Measurements from ENCODE around the gene RABGAP1L. TPM values are rescaled to one million over a fixed set of nuclear protein-coding genes. Genes with fewer than 3 reads are reported as not detected.
"Not testable (repeated sequence)": the region's sequence is repeated elsewhere in the genome, so short reads cannot be mapped to it uniquely, and the experiment has no call there.

RABGAP1L gene
- 31.2 and 32.0 TPM in 2 replicates for total RNA-seq (2014; rRNA removed; shearing (Covaris generic))
- polyA plus RNA-seq (2015; cell fraction: cytosol; rRNA removed), result 12.0 and 18.7 TPM in 2 replicates
- 14.2 and 20.5 TPM in 2 replicates for polyA plus RNA-seq (2015; cell fraction: nucleus; rRNA removed)

DNA sequence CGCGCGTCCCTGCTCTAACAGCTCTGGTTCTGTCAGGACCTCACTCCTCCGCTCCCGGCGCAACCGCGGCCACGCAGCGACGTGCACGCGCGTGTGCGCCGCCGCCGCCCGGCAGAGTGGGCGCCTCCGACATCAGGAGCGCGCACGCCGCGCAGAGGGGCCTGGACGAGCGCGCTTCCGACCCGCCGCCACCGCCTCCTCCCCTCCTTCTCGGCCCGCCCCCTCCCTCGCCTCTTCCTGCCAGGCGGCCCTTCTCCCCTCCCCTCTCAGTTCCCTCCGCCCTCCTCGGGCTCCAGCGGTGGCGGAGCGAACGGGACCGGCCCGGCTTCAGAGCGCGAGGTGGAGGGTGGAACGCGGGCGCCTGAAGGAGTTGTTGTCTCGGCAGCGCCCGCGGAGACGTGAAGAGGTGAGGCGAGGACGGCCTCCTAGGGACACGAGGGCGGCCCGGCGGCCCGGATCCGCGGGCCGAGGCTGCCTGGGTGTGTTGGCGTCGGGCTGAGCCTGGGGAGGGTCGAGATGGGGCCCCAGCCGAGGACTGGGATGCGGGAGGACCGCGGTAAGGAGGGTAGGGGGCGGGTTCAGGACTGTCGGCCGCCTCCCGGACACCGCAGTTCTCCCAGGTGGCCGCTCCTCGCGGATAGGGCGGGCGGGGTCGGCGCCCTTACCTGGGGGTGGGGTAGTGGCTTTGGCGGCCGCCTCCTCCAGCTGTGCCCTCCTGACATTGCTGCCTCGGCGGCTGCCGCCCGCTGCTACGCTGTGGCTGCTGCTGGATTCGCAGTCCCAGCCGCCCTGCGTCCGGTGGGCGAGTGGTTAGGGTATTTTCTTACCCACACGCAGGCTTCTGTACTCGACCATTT lies at the start of gene RABGAP1L:
Gene RABGAP1L, plus strand, starts transcription at position 269 of the 857 bp plus-strand sequence.
- DNase-seq (ENCODE audit: low read depth, low spot score), result peak; percentile 92
- in situ Hi-C loops (cut with HindIII; ENCODE audit: low pct_unique_long_range_greater_than_20kb, low sequenced_read_pairs), result no loop called here

DNA sequence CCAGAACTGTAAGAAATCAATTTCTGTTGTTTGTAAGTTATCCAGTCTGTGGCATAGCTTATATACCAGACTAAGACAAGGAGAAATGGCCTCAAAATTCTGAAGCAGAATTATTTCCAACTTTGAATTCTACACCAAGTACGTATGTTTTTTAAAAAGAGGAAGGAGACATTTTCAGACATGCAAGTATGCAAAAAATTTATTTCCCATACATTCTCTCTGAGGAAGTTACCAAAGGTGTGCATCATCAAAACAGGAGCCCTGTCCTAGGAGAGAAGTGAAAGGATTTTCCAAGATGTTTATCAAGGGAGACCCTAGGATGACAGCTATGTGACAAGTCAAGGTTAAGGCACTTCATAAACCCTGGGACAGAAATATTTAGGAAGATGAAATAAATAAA lies 49.3 kb upstream of the RABGAP1L start:
- in situ Hi-C loops (cut with HindIII; ENCODE audit: low pct_unique_long_range_greater_than_20kb, low sequenced_read_pairs), result no loop called here
- no peak for DNase-seq (ENCODE audit: low read depth, low spot score)

DNA sequence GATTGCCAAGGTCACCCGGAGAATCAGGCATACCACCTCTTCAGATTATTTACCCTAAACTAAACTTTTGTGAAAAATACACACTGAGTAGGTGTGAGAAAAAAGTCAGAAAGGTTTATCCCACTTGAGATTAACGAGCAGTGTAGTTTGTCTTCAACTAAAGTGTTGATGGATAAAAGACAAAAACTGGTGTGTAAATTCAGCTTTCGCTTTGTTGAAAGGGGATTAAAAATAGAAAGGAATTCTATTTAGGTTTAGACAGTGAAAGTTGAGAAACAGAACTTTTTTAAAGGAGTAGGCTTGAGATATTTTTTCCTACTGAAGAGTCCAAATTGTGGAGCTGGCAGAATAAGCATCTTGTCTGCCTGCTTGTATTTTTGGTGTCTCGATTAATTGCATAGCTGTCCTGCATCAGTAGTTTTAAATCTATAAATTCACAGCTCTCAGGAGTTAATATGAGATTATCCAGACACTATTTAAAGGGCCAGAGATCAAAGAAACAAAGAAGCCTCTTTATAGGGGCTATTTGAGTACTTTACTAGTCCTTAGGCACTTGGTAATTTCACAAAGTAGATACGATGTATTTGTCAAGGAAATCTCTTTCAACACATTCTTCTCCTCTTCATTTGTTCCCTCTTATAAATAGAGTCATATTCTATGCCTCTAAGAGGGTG lies 46.7 kb upstream of the RABGAP1L start:
- no peak for DNase-seq (ENCODE audit: low read depth, low spot score)
- in situ Hi-C loops (cut with HindIII; ENCODE audit: low pct_unique_long_range_greater_than_20kb, low sequenced_read_pairs), result no loop called here

DNA sequence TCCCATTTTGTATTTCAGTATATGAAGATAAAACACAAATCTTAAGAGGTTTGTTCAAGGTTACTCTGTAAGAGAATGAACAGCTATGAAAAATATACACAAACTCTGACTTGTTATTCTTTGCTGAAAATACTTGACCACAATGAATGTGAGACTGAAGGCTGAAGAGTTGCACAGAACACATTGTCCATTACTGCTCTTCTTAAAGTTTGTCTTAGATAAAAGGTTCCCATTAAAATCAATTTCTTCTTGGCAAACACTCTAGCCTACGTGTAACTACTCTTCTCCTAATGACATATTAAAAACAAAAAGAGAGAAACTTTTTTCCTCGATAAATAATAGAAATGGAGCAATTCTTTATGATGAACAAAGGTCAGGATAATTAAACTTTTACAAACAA lies 45.2 kb upstream of the RABGAP1L start:
- no peak for DNase-seq (ENCODE audit: low read depth, low spot score)
- in situ Hi-C loops (cut with HindIII; ENCODE audit: low pct_unique_long_range_greater_than_20kb, low sequenced_read_pairs), result no loop called here

DNA sequence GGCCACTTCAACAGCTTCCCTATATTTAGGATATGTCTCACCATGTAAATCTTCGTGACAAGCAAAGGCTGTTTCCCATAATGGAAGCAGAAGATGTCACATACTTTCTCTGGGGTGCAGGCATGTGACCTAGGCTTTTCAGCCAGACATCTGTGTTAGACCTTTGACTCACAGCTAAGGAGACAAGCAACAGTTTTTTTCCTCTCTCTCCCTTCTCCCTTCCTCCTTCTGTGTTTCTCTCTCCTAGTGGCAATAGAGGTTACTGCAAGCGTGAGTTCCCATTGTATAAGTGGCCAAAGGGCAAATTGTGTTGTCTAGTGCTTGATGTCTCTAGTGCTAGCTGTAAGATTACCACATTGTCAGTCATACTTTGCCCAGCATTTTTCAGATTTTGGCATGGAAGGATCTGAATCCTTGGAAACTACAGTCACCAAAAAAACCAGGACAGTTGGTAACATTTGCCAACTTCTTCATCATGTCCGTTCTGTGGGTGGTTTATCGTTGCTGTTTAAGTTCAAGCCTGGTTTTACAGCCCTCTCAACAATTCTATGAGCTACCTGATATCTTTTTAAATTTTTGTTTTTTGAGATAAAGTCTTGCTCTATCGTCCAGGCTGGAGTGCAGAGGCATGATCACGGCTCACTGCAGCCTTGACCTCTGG lies 44.4 kb upstream of the RABGAP1L start:
- DNase-seq (ENCODE audit: low read depth, low spot score), result peak; percentile 92
- in situ Hi-C loops (cut with HindIII; ENCODE audit: low pct_unique_long_range_greater_than_20kb, low sequenced_read_pairs), result no loop called here

- DNase-seq (ENCODE audit: low read depth, low spot score), result peak; percentile 82
- in situ Hi-C loops (cut with HindIII; ENCODE audit: low pct_unique_long_range_greater_than_20kb, low sequenced_read_pairs), result no loop called here
These were observed 43.3 kb upstream of the RABGAP1L start for GRCh38 chr1:174116042-174116441.

DNA sequence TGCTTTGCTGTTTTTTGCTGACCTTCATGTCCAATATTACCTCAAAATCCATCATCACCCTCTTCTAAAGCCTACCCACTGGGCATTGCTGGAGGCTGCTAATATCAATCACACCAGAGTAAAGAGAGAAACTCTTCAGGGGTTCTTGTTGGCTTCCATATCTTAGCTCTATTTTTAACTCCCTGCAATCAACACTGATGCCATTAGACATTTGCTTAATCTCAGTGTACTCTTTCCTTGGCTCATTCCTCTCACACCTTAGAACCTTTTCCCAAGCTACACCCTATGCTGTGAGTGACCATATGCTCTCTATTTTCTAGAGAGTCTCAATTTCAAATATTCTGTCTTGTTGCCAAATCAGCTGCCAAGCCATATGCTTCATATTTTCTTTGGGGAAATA lies 40.6 kb upstream of the RABGAP1L start:
- in situ Hi-C loops (cut with HindIII; ENCODE audit: low pct_unique_long_range_greater_than_20kb, low sequenced_read_pairs), result no loop called here
- no peak for DNase-seq (ENCODE audit: low read depth, low spot score)

DNA sequence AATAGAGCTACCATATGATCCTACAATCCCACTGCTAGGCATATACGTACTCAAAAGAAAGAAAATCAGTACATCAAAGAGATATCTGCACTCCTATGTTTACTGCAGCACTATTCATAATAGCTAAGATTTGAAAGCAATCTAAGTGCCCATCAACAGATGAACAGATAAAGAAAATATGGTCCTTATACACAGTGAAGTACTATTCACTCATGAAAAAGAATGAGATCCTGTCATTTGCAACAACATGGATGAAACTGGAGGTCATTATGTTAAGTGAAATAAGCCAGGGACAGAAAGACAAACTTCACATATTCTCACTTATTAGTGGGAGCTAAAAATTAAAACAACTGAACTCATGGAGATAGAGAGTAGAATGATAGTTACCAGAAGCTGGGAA lies 37.0 kb upstream of the RABGAP1L start:
- DNase-seq (ENCODE audit: low read depth, low spot score); in situ Hi-C loops (cut with HindIII; ENCODE audit: low pct_unique_long_range_greater_than_20kb, low sequenced_read_pairs): not testable (repeated sequence)

- no peak for DNase-seq (ENCODE audit: low read depth, low spot score)
- in situ Hi-C loops (cut with HindIII; ENCODE audit: low pct_unique_long_range_greater_than_20kb, low sequenced_read_pairs), result no loop called here
These were observed 35.5 kb upstream of the RABGAP1L start for GRCh38 chr1:174123843-174124242.

- in situ Hi-C loops (cut with HindIII; ENCODE audit: low pct_unique_long_range_greater_than_20kb, low sequenced_read_pairs); DNase-seq (ENCODE audit: low read depth, low spot score): not testable (repeated sequence)
These were observed 32.1 kb upstream of the RABGAP1L start for GRCh38 chr1:174127176-174127575.

DNA sequence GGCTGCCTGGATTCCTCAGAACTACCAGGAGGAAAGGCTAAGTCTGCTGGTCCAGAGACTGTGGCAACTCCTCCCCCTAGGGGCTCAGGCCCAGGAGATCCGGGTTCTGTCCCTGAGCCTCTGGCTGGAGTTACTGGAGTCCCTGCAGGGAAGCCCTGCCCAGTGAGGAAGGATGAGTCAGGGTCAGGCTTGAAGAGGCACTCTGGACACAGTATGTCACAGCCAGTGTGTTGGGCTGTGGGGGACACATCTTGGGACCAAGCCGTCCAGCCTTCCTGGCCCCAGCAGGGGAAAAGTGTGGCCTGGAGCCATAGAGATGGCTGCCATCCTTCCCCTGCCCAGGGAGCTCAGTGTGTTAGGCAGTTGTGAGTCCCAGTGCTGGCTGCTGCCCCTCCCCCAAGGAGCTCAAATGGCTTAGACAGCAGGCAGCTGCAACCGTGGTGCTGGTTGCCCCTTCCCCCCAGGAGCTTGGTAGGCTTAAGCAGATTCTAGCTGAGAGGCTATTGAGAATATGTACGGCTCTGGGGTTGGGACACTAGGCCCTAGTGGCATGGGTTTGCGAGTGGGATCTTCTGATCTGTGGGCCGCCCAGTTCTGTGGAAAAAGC lies 28.2 kb upstream of the RABGAP1L start:
- no peak for DNase-seq (ENCODE audit: low read depth, low spot score)
- in situ Hi-C loops (cut with HindIII; ENCODE audit: low pct_unique_long_range_greater_than_20kb, low sequenced_read_pairs), result no loop called here

- in situ Hi-C loops (cut with HindIII; ENCODE audit: low pct_unique_long_range_greater_than_20kb, low sequenced_read_pairs), result no loop called here
These were observed 25.2 kb upstream of the RABGAP1L start for GRCh38 chr1:174134003-174134659.

GRCh38 chr1:174135211-174135610 lies 24.1 kb upstream of the RABGAP1L start:
- no peak for DNase-seq (ENCODE audit: low read depth, low spot score)
- in situ Hi-C loops (cut with HindIII; ENCODE audit: low pct_unique_long_range_greater_than_20kb, low sequenced_read_pairs), result no loop called here

More at GRCh38 chr1:174134003-174134659, 25.2 kb upstream of the RABGAP1L start:
- no peak for DNase-seq (ENCODE audit: low read depth, low spot score)

GRCh38 chr1:174136714-174137113 lies 22.6 kb upstream of the RABGAP1L start:
- no peak for DNase-seq (ENCODE audit: low read depth, low spot score)

GRCh38 chr1:174142836-174143235 lies 16.5 kb upstream of the RABGAP1L start:
- no peak for DNase-seq (ENCODE audit: low read depth, low spot score)
- in situ Hi-C loops (cut with HindIII; ENCODE audit: low pct_unique_long_range_greater_than_20kb, low sequenced_read_pairs), result no loop called here

More at GRCh38 chr1:174136714-174137113, 22.6 kb upstream of the RABGAP1L start:
- in situ Hi-C loops (cut with HindIII; ENCODE audit: low pct_unique_long_range_greater_than_20kb, low sequenced_read_pairs), result no loop called here

DNA sequence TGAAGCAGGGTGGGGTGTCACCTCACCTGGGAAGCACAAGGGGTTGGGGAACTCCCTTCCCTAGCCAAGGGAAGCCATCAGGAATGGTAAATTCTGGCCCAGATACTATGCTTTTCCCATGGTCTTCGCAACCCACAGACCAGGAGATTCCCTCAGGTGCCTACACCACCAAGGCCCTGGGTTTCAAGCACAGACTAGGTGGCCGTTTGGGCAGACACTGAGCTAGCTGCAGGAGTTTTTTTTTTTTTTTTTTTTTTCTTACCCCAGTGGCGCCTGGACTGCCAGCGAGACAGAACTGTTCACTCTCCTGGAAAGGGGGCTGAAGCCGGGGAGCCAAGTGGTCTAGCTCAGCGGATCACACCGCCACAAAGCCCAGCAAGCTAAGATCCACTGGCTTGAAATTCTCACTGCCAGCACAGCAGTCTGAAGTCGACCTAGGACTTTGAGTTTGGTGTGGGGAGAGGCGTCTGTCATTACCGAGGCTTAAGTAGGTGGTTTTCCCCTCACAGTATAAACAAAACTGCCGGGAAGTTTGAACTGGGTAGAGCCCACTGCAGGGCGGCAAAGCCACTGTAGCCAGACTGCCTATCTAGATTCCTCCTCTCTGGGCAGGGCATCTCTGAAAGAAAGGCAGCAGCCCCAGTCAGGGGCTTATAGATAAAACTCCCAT lies 15.5 kb upstream of the RABGAP1L start:
- DNase-seq (ENCODE audit: low read depth, low spot score); in situ Hi-C loops (cut with HindIII; ENCODE audit: low pct_unique_long_range_greater_than_20kb, low sequenced_read_pairs): not testable (repeated sequence)

DNA sequence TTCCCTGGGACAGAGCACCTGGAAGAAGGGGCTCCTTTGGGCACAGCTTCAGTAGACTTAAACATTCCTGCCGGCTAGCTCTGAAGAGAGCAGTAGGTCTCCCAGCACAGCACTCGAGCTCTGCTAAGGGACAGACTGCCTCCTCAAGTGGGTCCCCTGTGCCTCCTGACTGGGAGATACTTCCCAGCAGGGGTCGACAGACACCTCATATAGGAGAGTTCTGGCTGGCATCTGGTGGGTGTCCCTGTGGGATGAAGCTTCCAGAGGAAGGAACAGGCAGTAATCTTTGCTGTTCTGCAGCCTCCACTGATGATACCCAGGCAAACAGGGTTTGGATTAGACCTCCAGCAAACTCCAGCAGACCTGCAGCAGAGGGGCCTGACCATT lies 14.9 kb upstream of the RABGAP1L start:
- DNase-seq (ENCODE audit: low read depth, low spot score); in situ Hi-C loops (cut with HindIII; ENCODE audit: low pct_unique_long_range_greater_than_20kb, low sequenced_read_pairs): not testable (repeated sequence)
